ENCODE data around the gene RASD1.

The RASD1 gene

GRCh38 chr17:17454276-17454675 lies 41.9 kb downstream of the RASD1 start:
- Mint-ChIP-seq H3K4me1 (ENCODE audit: low read depth) (no peaks in the 10 kb centered on the region), H3K36me3 (ENCODE audit: low read depth) (no peaks in the 10 kb centered on the region)
- intact Hi-C loops (cut with micrococcal nuclease): no loop called here

GRCh38 chr17:17453088-17453487 lies 43.1 kb downstream of the RASD1 start:
- Mint-ChIP-seq H3K4me3 (no peak overlapping the region), H3K36me3 (ENCODE audit: low read depth) (no peaks in the 10 kb centered on the region), H3K9me3 (no peaks in the 10 kb centered on the region), H3K27me3 (peaks cover 4% of the 10 kb centered on the region), H3K4me1 (ENCODE audit: low read depth) (no peaks in the 10 kb centered on the region), H3K27ac (no peak overlapping the region)
- intact Hi-C loops (cut with micrococcal nuclease): no loop called here

More at GRCh38 chr17:17454276-17454675, 41.9 kb downstream of the RASD1 start:
- no peak overlapping the region for H3K4me3 Mint-ChIP-seq
- no peak overlapping the region for H3K27ac Mint-ChIP-seq
- peaks cover 4% of the 10 kb centered on the region for H3K27me3 Mint-ChIP-seq
- no peaks in the 10 kb centered on the region for H3K9me3 Mint-ChIP-seq

GRCh38 chr17:17448723-17449122 lies 47.5 kb downstream of the RASD1 start:
- H3K4me3 Mint-ChIP-seq: no peak overlapping the region
- no peaks in the 10 kb centered on the region for H3K4me1 Mint-ChIP-seq (ENCODE audit: low read depth)
- H3K27ac Mint-ChIP-seq: no peak overlapping the region
- no peaks in the 10 kb centered on the region for H3K36me3 Mint-ChIP-seq (ENCODE audit: low read depth)
- intact Hi-C loops (cut with micrococcal nuclease): no loop called here
- peaks cover 6% of the 10 kb centered on the region for H3K27me3 Mint-ChIP-seq
- no peaks in the 10 kb centered on the region for H3K9me3 Mint-ChIP-seq

GRCh38 chr17:17448076-17448475 lies 48.1 kb downstream of the RASD1 start:
- H3K27me3 Mint-ChIP-seq: peaks cover 6% of the 10 kb centered on the region
- H3K36me3 Mint-ChIP-seq (ENCODE audit: low read depth): no peaks in the 10 kb centered on the region
- intact Hi-C loops (cut with micrococcal nuclease): no loop called here
- no peaks in the 10 kb centered on the region for H3K9me3 Mint-ChIP-seq
- H3K4me1 Mint-ChIP-seq (ENCODE audit: low read depth): no peaks in the 10 kb centered on the region
- no peak overlapping the region for H3K4me3 Mint-ChIP-seq
- no peak overlapping the region for H3K27ac Mint-ChIP-seq

- no peak overlapping the region for H3K27ac Mint-ChIP-seq
- H3K4me1 Mint-ChIP-seq (ENCODE audit: low read depth): no peaks in the 10 kb centered on the region
- H3K36me3 Mint-ChIP-seq (ENCODE audit: low read depth): no peaks in the 10 kb centered on the region
- peaks cover 6% of the 10 kb centered on the region for H3K27me3 Mint-ChIP-seq
- H3K4me3 Mint-ChIP-seq: no peak overlapping the region
- H3K9me3 Mint-ChIP-seq: no peaks in the 10 kb centered on the region
- intact Hi-C loops (cut with micrococcal nuclease): no loop called here
Observed at GRCh38 chr17:17447264-17447663, 48.9 kb downstream of the RASD1 start.

- Mint-ChIP-seq H3K9me3 (no peaks in the 10 kb centered on the region), H3K36me3 (ENCODE audit: low read depth) (no peaks in the 10 kb centered on the region), H3K27me3 (peaks cover 6% of the 10 kb centered on the region), H3K4me3 (no peak overlapping the region), H3K27ac (no peak overlapping the region), H3K4me1 (ENCODE audit: low read depth) (no peaks in the 10 kb centered on the region)
- intact Hi-C loops (cut with micrococcal nuclease): no loop called here
Observed at GRCh38 chr17:17446666-17447155, 49.5 kb downstream of the RASD1 start.

GRCh38 chr17:17445925-17446665 lies 50.1 kb downstream of the RASD1 start:
- no peaks in the 10 kb centered on the region for H3K4me1 Mint-ChIP-seq (ENCODE audit: low read depth)
- H3K36me3 Mint-ChIP-seq (ENCODE audit: low read depth): no peaks in the 10 kb centered on the region
- intact Hi-C loops (cut with micrococcal nuclease): no loop called here
- no peak overlapping the region for H3K27ac Mint-ChIP-seq
- H3K4me3 Mint-ChIP-seq: no peak overlapping the region
- H3K9me3 Mint-ChIP-seq: no peaks in the 10 kb centered on the region
- H3K27me3 Mint-ChIP-seq: peaks cover 6% of the 10 kb centered on the region

- Mint-ChIP-seq H3K9me3 (no peaks in the 10 kb centered on the region), H3K36me3 (ENCODE audit: low read depth) (no peaks in the 10 kb centered on the region), H3K4me3 (no peak overlapping the region), H3K27ac (no peak overlapping the region), H3K4me1 (ENCODE audit: low read depth) (no peaks in the 10 kb centered on the region), H3K27me3 (peaks cover 6% of the 10 kb centered on the region)
- intact Hi-C loops (cut with micrococcal nuclease): no loop called here
Observed at GRCh38 chr17:17445296-17445924, 50.8 kb downstream of the RASD1 start.
